ENCODE results near the gene NKPD1. TPM values are rescaled to one million over a fixed set of nuclear protein-coding genes. Genes with fewer than 3 reads are reported as not detected.
A peak's percentile ranks its signal among the peaks of the same experiment; 100 is the strongest.

NKPD1 gene
- total RNA-seq, 3 donors from 2014 or later: 0.16 to 1.3 (median 1.0) TPM

DNA sequence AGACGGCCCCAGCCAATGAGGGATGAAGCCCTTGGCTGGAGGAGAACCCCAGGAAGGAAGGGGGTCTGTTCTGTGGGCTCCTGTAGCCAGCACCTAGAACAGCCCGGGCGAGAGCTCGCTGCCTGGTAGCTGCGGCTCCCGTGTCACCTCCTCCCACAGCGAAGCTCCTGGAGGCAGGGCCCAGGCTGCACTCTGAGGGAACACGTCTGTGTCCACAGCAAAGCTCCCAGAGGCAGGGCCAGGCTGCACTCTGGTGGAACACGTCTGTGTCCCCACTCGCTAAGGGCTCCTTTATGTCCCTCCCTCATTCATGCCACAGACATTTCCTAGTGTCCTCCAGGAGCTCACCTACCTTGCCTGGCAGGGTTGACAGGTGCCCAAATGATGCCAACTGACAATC lies 8.8 kb upstream of the NKPD1 start:
- TF ChIP-seq POLR2A (IDR thresholded peaks at IDR 0.05) (no peak), POLR2AphosphoS5 (IDR thresholded peaks at IDR 0.05) (no peak)
- TF ChIP-seq, protein P1, sequence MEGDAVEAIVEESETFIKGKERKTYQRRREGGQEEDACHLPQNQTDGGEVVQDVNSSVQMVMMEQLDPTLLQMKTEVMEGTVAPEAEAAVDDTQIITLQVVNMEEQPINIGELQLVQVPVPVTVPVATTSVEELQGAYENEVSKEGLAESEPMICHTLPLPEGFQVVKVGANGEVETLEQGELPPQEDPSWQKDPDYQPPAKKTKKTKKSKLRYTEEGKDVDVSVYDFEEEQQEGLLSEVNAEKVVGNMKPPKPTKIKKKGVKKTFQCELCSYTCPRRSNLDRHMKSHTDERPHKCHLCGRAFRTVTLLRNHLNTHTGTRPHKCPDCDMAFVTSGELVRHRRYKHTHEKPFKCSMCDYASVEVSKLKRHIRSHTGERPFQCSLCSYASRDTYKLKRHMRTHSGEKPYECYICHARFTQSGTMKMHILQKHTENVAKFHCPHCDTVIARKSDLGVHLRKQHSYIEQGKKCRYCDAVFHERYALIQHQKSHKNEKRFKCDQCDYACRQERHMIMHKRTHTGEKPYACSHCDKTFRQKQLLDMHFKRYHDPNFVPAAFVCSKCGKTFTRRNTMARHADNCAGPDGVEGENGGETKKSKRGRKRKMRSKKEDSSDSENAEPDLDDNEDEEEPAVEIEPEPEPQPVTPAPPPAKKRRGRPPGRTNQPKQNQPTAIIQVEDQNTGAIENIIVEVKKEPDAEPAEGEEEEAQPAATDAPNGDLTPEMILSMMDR (IDR thresholded peaks at IDR 0.05): no peak
- H3K27me3 ChIP-seq: no peaks in the 10 kb centered on the region
- peaks cover 0 to 7% of the 10 kb centered on the region in 2 donors for H3K4me1 ChIP-seq
- DNase-seq (ENCODE audit: low spot score in 2 of 2): no peak
- H3K4me3 ChIP-seq: no peak overlapping the region
- H3K9me3 ChIP-seq: no peaks in the 10 kb centered on the region
- no peak overlapping the region for H3K27ac ChIP-seq
- no peaks in the 10 kb centered on the region for H3K36me3 ChIP-seq
- intact Hi-C loops (cut with DNase I; ENCODE audit: low total_unique reads): loop anchor here (5.0 kb wide), 1 partner anchor 1722 kb away; no protein-coding TSS in a partner anchor

DNA sequence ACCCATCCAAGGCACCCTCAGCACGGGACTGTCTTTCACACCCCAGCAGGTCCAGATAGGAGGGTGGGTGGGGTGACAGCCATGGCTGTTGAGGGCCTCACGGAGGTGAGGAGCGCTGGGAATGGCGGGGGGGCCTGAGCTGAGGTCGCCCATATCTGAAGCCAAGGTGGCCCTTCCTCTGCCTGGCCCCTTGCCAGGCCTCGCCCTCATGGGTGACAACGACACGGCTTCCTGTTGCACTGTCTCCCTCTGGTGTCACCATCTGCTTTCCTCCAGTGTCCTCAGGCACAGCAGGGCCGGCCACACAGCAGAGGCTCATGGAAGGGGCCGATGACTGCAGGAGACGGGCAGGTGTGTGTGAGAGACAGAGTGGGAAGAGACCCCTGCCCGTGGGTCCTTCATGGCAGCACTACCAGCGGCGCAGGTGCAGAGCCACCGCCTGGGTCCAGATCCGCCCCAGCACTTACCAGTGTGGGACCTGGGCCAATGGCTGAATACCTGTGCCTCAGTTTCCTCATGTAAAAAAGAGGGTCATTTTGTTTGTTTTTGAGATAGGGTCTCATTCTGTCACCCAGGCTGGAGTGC lies 8.1 kb upstream of the NKPD1 start:
- intact Hi-C loops (cut with DNase I; ENCODE audit: low total_unique reads): loop anchor here (5.0 kb wide), 1 partner anchor 1722 kb away; no protein-coding TSS in a partner anchor
- no peak for DNase-seq (ENCODE audit: low spot score in 2 of 2)
- no peaks in the 10 kb centered on the region for H3K9me3 ChIP-seq

GRCh38 chr19:45166723-45167252 lies 6.0 kb upstream of the NKPD1 start:
- H3K27ac ChIP-seq: peak overlapping the region in 1 of 2 donors; percentile 55
- no peaks in the 10 kb centered on the region for H3K36me3 ChIP-seq
- no peak for DNase-seq (ENCODE audit: low spot score in 2 of 2)
- no peaks in the 10 kb centered on the region for H3K27me3 ChIP-seq
- H3K4me3 ChIP-seq: no peak overlapping the region
- H3K4me1 ChIP-seq: peaks cover 3 to 9% of the 10 kb centered on the region in 2 donors
- H3K9me3 ChIP-seq: no peaks in the 10 kb centered on the region
- intact Hi-C loops (cut with DNase I; ENCODE audit: low total_unique reads): loop anchor here (5.0 kb wide), 1 partner anchor 1719 kb away; no protein-coding TSS in a partner anchor
- TF ChIP-seq, protein P1 (IDR thresholded peaks at IDR 0.05): no peak
- TF ChIP-seq POLR2A (IDR thresholded peaks at IDR 0.05): no peak
- no peak for TF ChIP-seq POLR2AphosphoS5 (IDR thresholded peaks at IDR 0.05)

More for the DNA sequence above, 8.1 kb upstream of the NKPD1 start:
- H3K4me3 ChIP-seq: no peak overlapping the region
- TF ChIP-seq, protein P1 (IDR thresholded peaks at IDR 0.05): no peak
- TF ChIP-seq POLR2A (IDR thresholded peaks at IDR 0.05) (no peak), POLR2AphosphoS5 (IDR thresholded peaks at IDR 0.05) (no peak)
- H3K27me3 ChIP-seq: no peaks in the 10 kb centered on the region
- H3K4me1 ChIP-seq: peaks cover 0 to 9% of the 10 kb centered on the region in 2 donors
- H3K36me3 ChIP-seq: no peaks in the 10 kb centered on the region
- H3K27ac ChIP-seq: no peak overlapping the region

DNA sequence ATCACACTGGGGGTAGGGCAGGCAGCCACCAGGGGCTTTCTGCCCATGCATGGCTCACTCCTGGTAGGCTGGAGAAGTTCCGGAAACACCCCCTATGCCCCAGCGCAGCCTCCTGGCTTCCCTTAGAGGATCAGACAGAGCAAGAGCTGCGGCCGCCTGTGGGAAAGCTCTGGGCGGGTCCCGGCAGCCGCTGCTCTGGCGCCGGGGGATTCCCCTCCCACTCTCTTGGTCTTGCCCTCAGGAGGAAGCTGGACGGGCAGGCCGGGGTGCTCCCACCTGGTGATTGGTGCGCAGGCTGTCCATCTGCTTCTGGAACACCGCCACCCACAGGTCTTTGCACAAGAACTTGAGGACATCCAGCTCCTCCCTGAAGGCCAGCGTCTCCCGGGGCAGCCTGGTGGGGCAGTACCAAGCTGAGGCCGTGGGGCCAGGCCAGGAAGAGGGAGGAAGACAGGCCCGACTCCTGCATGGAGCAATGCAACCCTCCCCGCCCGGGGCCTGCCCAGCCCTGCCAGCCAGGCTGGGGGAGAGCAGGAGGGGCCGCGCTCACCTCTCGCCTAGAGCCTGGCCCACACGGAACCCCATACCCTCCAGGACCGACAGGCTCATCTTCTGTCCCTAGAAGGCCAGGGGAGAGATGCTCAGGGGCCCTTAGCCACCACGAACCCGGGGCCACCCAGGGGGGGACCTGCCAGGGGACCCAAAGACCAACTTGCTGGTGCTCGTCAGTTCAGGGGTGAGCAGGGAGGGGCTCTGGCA lies 4.0 kb upstream of the NKPD1 start:
- Histone ChIP-seq H3K4me3 (peak overlapping the region in 2 of 3 donors; percentile 0 to 35), H3K27me3 (no peaks in the 10 kb centered on the region), H3K9me3 (no peaks in the 10 kb centered on the region), H3K4me1 (peaks cover 11 to 16% of the 10 kb centered on the region in 2 donors), H3K36me3 (no peaks in the 10 kb centered on the region), H3K27ac (peak overlapping the region; percentile 56 to 61)
- intact Hi-C loops (cut with DNase I; ENCODE audit: low total_unique reads): loop anchor here (5.0 kb wide), 1 partner anchor 1717 kb away; no protein-coding TSS in a partner anchor
- DNase-seq (ENCODE audit: low spot score in 2 of 2): peak; percentile 80 to 85
- TF ChIP-seq POLR2A (IDR thresholded peaks at IDR 0.05): no peak
- TF ChIP-seq, protein P1 (IDR thresholded peaks at IDR 0.05): no peak
- no peak for TF ChIP-seq POLR2AphosphoS5 (IDR thresholded peaks at IDR 0.05)

All from breast epithelium (tissue), 4 donors.